KG1 (cell line): ENCODE data around the gene ENO3.

Experiments used
- DNase-seq: peaks from one replicate; lab custom pipeline; 2025; lab: John Stamatoyannopoulos, UW

Gene ENO3

DNA sequence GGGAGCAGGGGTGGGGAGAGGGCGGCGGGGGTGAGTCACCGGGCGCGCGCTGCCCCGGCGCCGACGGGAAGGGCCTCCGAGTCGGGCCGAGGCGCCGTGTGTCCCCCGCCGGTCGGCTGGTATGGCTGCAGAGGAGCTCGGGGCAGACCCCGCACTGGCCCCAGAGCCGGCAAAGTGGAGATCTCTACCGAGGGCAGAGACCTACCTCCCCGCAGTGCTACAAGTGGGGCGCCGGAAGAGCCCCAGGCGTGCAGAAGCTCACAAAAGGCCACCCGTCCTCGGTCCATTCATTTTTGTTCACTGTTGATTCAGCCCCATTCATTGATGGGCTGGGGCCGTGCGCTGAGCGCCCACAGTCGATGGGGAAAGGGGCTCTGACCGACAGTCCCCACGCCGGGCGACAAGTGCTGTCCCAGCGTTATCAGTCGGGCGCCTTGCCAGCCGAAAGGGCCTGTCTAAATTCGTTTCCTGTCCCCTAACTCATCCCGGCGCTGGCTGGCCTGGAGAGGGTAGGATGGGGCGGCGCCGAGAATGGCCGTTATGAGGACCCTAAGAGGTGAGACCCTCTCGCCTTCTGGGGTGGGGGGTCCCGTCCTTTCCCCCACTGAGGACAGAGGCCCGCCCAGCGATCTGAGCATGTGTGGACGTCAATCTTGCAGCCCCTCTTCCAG lies 709 bp upstream of the ENO3 start:
- DNase-seq = no peak

DNA sequence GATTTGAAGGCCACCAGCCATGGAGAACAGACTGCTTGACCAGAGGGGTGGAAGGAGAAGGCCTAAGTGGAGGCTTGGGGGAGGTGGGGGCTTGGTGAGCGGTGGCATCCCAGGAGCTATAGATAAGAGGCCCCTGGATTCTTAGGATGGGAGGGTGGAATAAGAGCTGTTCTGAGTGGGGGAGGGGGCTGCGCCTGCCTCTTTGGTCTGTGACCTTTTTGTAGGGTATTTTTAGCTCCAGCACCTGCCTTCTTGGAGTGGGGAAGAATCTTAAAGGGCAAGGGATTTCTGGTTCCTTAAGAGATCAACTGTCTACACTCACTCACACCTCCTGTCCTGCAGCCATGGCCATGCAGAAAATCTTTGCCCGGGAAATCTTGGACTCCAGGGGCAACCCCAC lies 567 bp downstream of the ENO3 start:
- DNase-seq = no peak

DNA sequence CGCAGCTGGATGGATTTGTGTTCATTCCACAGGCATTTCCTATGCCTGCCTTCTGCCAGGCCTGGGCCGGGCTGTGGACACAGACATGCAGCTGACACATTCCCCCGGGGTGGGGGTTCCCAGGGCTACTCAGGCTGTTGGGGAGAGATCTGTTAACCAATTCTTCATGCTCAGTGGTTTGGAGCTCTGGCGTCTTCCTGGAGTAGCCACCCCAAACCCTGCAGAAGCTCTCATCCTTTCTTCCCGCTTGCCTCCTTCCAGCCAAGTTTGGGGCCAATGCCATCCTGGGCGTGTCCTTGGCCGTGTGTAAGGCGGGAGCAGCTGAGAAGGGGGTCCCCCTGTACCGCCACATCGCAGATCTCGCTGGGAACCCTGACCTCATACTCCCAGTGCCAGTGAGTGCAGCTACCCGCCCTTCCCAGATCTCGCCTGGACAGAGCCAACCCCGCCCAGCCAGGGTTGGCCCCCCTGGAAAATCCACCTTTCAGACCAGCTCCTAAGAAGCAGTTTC lies 2.6 kb downstream of the ENO3 start:
- no peak for DNase-seq

- no peak for DNase-seq
Measured at GRCh38 chr17:4955091-4955490, 4.2 kb downstream of the ENO3 start.

- no peak for DNase-seq
Measured at GRCh38 chr17:4956493-4957061, 5.7 kb downstream of the ENO3 start.

- no peak for DNase-seq
Measured at GRCh38 chr17:4958102-4958501, 7.2 kb downstream of the ENO3 start.

GRCh38 chr17:4959261-4959965 lies 8.5 kb downstream of the ENO3 start:
- no peak for DNase-seq

DNA sequence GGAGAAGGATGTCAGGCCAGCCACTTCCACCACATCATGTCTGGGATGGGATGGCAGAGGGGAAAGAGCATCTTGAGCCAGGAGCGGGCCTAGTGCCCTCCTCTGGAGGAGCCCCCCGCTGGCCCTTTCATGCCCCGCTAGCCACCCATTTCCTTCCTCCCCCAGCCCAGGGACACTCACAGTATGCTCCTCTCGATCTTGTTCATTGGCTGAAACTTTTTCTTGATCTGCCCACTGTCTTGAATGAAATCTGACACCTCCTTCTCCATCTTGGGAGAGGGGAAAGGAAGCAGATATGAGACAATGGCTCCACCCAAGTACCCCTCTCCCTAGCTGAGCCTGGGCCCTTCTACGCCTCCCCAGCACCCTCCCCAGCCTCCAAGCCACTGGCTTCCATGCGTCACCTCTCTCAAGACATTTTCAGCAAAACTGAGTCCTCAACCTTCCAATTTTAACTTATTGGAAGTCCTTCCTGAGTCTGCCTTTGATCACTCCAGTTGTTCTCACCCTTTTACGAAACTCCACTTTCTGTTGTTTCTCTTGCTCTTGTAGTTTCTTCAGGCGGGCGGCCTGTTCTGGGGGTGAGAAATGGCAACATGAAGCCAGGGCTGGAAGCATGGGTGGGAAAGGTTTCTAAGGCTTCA lies 9.5 kb downstream of the ENO3 start:
- no peak for DNase-seq

DNA sequence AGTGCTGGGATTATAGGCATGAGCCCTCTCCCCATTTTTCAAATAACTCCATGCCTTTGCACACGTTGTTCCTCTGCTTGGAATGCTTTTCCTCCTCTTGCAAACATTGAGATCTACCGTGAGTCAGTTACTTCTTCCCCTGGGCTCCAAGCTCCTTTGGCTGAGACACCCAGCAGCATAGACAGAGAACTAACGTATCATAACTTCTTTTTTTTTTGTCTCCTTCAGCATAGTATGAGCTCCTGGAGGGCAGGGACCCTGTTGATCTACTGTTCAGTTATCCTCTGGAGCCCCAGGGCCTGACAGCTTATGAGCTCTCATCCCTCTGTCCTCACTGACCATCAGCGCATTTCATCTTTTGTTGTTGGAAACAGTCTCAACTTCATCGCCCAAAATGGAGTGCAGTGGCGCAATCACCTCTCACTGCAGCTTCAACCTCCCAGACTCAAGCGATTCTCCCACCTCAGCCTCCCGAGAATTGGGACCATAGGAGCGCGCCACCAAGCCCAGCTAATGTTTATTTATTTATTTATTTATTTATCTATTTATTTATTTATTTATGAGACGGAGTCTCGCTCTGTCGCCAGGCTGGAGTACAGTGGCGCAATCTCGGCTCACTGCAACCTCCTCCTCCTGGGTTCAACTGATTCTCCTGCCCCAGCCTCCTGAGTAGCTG lies 14.5 kb downstream of the ENO3 start:
- DNase-seq = no peak

DNA sequence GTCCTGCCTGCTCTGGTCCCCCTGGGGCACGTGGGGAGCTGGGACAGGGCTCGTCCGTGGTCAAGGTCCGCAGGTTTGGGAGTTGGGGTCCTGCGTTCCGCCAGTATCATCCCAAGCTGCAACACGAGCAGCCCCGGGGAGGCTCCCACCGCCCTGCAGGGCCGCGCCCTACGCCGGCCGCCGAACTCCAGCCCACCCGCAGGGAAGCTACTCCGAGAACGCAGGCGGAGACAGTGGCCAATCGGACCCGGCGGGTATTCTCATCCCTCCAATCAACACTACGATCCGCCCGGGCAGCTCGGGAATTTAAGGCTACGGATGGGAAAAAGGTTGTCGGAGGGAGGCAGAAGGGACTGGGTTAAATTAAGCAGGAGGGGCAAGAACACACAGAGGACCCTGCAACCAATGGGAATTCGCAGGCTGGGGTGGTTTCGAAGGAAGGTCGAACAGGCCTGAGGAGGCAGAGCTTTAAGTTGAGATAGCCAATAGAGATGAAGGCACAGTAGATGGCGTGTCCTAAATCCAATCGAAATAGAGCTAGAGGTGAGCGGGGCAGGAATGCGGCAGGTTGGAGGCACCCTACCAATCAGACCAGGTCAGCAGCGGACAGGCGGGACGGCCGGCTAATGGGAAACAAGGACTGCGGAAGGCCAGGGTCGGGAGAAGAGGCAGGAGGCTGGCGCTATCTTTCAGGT lies 16.1 kb downstream of the ENO3 start:
- peak; percentile 60 for DNase-seq

GRCh38 chr17:4967539-4968485 lies 16.9 kb downstream of the ENO3 start, which contains the start of gene SPAG7:
Gene SPAG7, minus strand, starts transcription at chr17:4967817. Its CDS starts 13 bp downstream, at chr17:4967804.
- peak; percentile 61 for DNase-seq

DNA sequence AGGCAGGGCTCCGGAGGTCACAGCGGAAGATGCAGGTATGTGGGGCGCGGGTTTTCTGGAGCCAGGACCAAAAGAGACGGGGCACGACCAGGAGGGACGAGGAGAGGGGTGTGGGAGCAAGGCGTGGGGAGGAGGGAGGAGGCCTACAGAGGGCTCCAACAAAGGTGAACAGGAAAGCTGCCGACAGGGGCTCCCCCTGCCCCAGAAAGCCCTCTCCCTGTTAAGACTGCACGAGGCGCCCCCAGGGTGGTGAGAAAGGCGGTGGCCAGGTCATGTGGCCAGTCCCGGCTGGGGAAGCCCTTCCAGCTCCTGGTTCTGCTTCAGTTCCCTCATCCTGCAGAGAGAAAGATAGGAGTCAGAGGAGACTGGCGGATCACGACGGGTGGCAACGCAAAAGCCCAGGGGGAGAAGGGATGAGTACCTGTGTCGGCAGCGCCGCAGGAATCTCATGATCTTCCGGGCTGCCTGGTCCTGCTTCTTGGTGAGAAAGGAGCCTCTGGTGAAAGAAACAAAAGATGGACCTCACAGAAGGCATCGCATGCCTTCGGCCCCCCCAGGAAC lies 17.6 kb downstream of the ENO3 start:
- DNase-seq = no peak

DNA sequence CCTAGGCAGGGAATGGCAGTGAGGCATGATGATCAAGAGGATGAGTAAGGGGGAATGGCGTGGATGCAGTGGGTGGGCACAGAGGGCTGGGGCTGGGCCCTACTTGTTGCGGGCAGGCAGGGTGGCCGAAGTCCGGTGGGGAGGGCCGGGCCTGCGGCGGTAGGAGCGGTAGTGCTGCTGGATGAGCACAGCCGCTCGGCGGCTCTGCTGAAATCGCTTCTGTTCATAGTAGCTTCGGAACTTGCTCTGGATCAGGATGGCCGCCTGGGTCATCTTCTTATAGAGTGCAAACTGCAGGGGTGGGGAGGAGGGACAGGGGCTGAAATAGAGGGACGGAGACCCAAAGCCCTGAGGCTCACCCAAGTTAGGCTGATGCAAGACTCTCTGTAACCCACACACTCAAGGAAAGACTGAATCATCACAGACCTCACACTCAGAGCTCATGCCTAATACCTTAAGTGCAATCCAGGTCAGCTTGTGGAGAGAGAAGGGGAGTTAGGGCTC lies 18.2 kb downstream of the ENO3 start:
- DNase-seq = no peak

DNA sequence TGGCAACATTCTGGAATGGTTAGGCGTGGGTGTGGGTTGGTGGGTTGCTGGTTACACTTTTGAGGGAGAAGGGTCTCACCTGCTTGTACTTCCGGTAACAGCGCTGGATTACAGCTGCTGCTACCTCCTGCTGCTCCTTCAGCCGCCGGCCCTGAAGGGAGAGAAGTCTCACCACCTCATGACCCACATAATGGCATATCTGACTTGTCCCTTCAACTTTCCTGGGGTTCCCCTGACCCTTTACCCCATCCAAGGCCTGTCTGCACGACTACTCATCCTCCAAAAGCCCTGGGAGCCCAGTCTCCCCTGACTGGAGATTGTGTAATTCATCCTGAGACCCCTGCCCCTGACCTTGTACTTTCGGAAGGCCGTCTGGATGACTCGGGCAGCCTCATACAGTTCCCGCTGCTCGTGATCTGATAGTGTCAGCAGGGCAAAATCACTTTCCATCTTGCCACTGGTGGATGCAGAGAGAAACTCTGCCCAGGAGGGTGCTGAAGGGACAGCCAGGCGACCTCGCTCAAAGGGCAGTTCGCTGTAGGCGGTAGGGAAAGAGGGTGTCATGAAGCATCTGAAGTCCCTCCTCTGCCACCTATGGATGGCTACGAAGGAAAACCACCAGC lies 18.7 kb downstream of the ENO3 start:
- no peak for DNase-seq

DNA sequence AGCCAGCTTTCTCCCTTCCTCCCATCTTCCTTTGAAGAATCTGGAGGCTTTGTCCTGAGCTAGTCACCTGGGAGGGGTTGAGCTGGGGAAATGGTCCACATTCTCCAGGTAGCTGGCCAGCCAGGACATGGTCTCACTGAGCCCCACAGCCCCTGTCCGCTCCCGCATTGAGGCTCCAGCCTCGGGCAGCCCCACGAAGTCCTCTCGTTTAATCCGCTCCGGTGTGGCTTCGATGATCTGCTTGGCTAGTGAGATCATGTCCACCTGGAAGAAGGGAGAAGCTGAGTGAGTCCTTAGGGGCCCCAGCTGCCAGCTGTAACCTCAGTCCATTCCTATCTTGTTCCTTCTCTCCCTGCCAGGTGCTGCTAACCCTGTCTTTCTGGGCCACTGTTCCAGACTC lies 19.4 kb downstream of the ENO3 start:
- no peak for DNase-seq

DNA sequence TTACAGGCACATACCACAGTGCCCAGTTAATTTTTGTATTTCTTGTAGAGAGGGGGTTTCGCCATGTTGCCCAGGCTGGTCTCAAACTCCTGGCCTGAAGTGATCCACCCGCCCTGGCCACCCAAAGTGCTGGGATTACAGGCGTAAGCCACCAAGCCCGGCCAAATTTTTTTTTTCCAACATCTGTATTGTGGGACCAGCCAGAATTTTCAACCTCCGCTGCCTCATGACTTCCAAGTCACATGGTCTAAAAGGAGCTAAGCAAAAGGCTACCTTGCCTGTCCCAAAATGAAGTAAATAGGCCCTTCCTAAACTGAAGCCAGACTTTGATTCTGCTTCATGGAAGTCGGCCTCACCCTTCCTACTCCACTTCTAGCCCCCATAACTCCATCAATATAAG lies 20.9 kb downstream of the ENO3 start:
- no peak for DNase-seq

DNA sequence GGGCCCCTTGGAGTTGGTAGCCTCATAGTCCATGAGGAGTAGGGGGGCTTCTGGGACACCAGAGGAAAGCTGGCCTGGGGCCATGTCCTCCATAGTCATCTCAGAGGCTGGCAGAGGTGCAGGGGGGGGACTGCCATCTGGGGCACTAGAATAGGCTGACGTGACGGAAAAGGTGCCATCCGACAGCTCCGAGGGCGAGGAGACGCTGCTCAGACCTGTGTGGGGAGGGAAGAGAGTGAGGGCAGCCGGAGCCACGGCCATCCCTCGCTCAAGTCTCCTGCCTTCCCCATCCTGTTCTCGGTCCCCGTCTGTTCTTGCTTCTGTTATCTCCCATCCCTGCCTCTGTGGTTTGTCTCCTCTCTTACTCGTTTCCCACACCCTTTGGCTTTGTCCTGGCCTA lies 21.4 kb downstream of the ENO3 start:
- no peak for DNase-seq

GRCh38 chr17:4972752-4973151 lies 21.8 kb downstream of the ENO3 start:
- no peak for DNase-seq
